ENCODE results near the gene RAB5A.
"Not testable (repeated sequence)": the region's sequence is repeated elsewhere in the genome, so short reads cannot be mapped to it uniquely, and the experiment has no call there.

RAB5A gene, protein sequence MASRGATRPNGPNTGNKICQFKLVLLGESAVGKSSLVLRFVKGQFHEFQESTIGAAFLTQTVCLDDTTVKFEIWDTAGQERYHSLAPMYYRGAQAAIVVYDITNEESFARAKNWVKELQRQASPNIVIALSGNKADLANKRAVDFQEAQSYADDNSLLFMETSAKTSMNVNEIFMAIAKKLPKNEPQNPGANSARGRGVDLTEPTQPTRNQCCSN

DNA sequence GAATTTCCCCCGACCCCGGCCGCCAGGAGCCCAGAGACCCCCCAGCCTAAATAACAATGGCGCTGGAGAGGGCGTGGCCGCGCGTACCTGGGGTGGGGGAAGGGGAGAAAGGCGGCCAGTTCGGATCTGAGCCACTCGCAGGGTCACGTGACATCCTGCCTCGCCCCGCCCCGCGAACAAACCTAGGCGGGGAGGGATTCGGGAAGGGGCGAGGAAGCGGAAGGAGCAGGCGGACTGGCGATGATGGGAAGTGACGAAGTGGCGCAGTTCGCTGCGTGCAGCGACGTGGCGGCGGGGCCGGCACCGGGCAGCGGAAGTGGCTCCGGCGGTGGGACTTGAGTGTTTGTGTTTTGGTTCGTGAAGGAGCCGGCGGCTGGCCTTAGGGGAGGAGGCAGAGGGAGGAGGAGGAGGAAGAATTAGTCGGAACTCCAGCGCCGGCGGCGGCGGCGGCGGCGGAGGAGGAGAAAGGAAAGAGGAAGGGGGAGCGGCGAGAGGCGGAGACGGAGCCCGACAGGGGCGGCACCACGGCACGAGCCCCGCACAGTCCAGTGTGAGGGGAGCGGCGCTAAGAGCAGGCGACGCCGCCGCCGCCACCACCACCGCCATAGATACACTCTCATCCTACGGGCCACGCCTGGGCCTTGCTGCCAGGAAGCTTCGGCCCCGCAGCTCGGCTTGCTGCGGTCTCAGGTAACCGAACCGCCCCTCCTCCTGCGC is at the start of gene RAB5A:
RAB5A (plus strand) TSS at position 266 of the 717 bp plus-strand sequence. CDS start 3,802 bp downstream, outside the sequence.
- Mint-ChIP-seq H3K36me3 (peaks cover 55% of the 10 kb centered on the region), H3K27ac (peak within 1 kb of the TSS; percentile 99), H3K4me3 (peak within 1 kb of the TSS; percentile 97), H3K4me1 (peaks cover 42% of the 10 kb centered on the region), H3K9me3 (no peaks in the 10 kb centered on the region)
- DNase-seq (ENCODE audit: low spot score in 2 of 2) (peak; percentile 87 to 98), ATAC-seq (peak; percentile 94)

DNA sequence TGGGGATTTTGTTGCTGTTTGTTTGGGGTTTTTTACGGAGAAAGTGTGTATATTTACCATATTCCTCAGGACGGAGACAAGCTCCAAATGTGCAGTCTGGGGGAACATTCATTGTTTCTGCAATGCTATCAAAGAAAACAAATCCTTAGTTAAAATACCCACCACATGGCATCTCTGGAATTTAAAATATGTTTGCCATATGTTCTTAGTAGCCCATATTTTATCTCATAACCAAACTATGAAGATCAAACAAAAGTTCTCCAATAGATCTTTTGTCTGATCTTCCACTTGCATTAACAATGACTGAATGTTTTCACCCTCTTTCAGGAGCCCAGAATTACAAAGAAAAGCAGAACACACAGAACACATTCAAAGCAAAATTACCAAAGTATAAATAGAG is 48.2 kb upstream of the RAB5A start:
- Mint-ChIP-seq H3K36me3 (no peaks in the 10 kb centered on the region), H3K4me1 (no peaks in the 10 kb centered on the region), H3K27ac (no peak overlapping the region), H3K4me3 (no peak overlapping the region), H3K9me3 (no peaks in the 10 kb centered on the region)
- ATAC-seq = no peak
- DNase-seq (ENCODE audit: low spot score in 2 of 2) = no peak

DNA sequence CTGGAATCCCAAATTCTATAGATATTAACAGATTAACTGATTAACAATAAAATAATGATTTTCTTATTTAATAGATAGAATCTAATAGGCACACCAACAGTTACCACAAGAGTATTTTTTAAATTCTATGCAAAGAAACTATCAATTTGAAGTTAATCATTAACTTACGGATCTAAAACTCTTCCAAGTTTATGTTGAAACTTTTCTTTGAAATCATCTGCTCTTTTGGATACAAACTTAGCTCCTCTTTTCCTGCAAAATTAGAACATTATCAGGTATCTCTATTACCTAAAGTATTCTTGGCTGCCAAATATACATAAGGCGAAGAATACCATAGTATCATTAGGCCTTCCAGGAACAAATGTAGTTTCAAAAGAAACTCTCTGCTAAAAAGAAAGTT is 47.6 kb upstream of the RAB5A start:
- Mint-ChIP-seq H3K4me1 (no peaks in the 10 kb centered on the region), H3K27ac (no peak overlapping the region), H3K36me3 (no peaks in the 10 kb centered on the region), H3K4me3 (no peak overlapping the region), H3K9me3 (no peaks in the 10 kb centered on the region)
- ATAC-seq (no peak), DNase-seq (ENCODE audit: low spot score in 2 of 2) (no peak)

DNA sequence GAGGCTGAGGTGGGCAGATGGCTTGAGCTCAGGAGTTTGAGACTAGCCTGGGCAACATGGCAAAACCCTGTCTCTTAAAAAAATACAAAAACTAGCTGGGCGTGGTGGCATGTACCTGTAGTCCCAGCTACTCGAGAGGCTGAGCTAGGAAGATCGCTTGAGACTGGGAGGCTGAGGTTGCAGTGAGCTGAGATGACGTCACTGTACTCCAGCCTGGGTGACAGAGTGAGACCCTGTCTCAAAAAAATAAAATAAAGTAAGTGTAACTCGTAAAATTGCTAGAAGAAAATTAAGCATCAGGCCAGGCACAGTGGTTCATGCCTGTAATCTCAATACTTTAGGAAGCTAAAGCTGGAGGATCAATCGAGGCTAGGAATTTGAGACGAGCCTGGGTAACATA is 47.1 kb upstream of the RAB5A start:
- not testable (repeated sequence) for H3K4me3 Mint-ChIP-seq; ATAC-seq; H3K36me3 Mint-ChIP-seq; H3K9me3 Mint-ChIP-seq; H3K4me1 Mint-ChIP-seq; H3K27ac Mint-ChIP-seq; DNase-seq (ENCODE audit: low spot score in 2 of 2)

DNA sequence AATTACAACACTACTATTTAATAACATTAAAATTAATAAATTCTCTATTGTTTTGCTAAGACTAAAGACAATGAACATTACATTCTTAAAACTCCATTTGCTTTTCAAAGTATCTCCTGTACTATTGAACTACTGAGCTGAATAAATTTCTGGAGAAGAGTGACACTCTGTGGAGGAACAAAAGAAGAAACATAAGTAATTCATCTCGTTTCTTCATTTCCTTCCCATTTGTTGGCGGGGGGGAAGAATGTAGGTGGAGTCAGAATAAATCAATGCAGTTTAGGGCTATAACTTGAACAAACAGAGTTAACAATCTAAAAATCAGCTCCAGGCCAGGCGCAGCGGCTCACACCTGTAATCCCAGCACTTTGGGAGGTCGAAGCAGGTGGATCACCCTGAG is 45.6 kb upstream of the RAB5A start:
- ATAC-seq (no peak), DNase-seq (ENCODE audit: low spot score in 2 of 2) (no peak)
- no peaks in the 10 kb centered on the region for H3K36me3 Mint-ChIP-seq
- no peak overlapping the region for H3K4me3 Mint-ChIP-seq
- no peaks in the 10 kb centered on the region for H3K4me1 Mint-ChIP-seq
- H3K27ac Mint-ChIP-seq = no peak overlapping the region
- no peaks in the 10 kb centered on the region for H3K9me3 Mint-ChIP-seq

DNA sequence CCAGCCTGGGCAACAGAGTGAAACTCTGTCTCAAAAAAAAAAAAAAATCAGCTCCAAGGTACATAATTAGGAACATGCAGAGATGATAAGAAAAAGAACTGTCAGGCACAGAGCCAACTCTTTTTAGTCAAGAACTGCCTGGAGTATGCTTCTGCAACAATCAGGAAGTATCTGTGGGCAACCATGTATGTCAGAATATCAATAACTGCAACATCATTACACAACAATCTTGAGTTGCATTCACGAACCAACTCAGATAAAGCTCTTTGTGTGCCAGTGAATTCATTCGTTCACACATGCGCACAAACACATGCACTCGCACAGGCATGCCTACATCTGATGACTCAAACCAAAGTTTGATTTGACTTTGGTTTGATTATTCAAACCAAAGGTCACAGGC is 45.0 kb upstream of the RAB5A start:
- H3K27ac Mint-ChIP-seq = no peak overlapping the region
- H3K36me3 Mint-ChIP-seq = no peaks in the 10 kb centered on the region
- no peak overlapping the region for H3K4me3 Mint-ChIP-seq
- no peak for ATAC-seq
- H3K9me3 Mint-ChIP-seq = peaks cover 3% of the 10 kb centered on the region
- DNase-seq (ENCODE audit: low spot score in 2 of 2) = no peak
- H3K4me1 Mint-ChIP-seq = no peaks in the 10 kb centered on the region

DNA sequence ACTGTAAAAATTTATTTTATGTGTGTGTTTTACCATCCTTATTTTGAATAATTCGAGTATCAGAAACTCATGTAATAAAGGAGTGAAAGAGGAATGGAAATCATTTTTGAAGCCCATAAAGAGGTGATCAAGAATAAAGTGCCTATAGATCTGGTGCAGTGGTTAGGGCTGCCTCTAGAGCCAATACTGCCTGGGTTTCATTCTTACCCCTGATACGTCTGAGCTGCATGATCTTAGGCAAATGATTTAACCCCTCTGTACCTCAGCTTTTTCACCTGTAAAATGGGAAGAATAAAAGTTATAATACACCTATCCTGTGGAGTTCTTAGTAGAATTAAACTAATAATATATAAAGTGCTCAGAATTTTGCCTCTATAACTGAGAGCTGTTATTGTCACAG is 43.2 kb upstream of the RAB5A start:
- Mint-ChIP-seq H3K4me1 (no peaks in the 10 kb centered on the region), H3K36me3 (no peaks in the 10 kb centered on the region), H3K4me3 (no peak overlapping the region), H3K27ac (no peak overlapping the region), H3K9me3 (peaks cover 3% of the 10 kb centered on the region)
- no peak for DNase-seq (ENCODE audit: low spot score in 2 of 2)
- no peak for ATAC-seq

DNA sequence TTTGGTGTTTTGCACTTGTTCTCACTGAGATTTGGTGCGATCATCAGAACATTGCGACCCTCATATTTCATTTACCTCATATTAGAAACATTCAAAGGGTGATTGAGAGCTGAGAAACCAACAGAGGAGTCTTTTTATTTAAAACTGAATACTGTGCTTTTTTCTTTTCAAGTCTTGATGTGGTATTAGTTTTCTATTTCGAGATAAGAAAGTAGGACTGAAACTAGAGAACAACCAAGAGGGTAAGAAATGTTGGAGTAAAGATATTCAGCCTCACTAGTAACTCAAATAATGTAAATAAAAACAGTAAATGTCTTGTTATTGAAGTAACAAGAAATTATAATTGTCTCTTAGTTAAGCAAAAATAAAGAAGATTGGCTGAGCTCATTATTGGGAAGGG is 39.4 kb upstream of the RAB5A start:
- Mint-ChIP-seq H3K27ac (no peak overlapping the region), H3K9me3 (peaks cover 15% of the 10 kb centered on the region)

DNA sequence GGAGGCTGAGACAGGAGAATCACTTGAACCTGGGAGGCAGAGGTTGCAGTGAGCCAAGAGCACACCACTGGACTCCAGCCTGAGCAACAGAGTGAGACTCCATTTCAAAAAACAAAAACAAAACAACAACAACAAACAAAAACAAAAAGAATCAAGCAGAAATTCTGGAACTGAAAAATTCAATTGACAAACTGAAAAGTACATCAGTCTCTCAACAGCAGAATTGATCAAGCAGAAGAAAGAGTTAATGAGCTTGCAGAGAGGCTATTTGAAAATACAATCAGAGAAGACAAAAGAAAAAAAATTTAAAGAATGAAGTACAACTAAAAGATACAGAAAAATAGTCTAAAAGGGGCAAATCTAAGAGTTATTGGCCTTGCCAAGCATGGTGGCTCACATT is 35.4 kb upstream of the RAB5A start:
- ATAC-seq (no peak), DNase-seq (ENCODE audit: low spot score in 2 of 2) (no peak)
- Mint-ChIP-seq H3K36me3 (no peaks in the 10 kb centered on the region), H3K27ac (no peak overlapping the region), H3K9me3 (peaks cover 15% of the 10 kb centered on the region), H3K4me3 (no peak overlapping the region), H3K4me1 (no peaks in the 10 kb centered on the region)

More for the DNA sequence above, 39.4 kb upstream of the RAB5A start:
- Mint-ChIP-seq H3K4me3 (no peak overlapping the region), H3K36me3 (no peaks in the 10 kb centered on the region), H3K4me1 (no peaks in the 10 kb centered on the region)
- no peak for DNase-seq (ENCODE audit: low spot score in 2 of 2)
- ATAC-seq = no peak

DNA sequence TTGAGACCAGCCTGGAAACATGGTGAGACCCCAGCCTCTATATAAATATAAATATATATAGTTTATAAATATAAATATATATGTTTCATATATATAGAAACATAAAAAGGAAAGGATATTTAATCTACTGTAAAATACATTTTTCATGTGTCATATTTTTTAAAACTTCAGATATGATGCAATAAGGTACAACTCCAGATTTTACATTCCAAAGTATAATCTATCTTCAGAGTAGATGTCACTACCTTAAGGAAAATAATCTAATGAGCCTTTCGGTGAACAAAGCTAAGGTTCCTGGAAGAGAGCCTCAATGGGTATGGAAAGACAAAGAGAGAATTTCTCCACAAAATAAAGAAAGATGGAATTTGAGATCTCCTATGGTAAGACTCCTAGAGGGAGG is 29.7 kb upstream of the RAB5A start:
- Mint-ChIP-seq H3K36me3 (no peaks in the 10 kb centered on the region), H3K9me3 (no peaks in the 10 kb centered on the region), H3K27ac (no peak overlapping the region), H3K4me1 (no peaks in the 10 kb centered on the region), H3K4me3 (no peak overlapping the region)
- no peak for ATAC-seq
- no peak for DNase-seq (ENCODE audit: low spot score in 2 of 2)

DNA sequence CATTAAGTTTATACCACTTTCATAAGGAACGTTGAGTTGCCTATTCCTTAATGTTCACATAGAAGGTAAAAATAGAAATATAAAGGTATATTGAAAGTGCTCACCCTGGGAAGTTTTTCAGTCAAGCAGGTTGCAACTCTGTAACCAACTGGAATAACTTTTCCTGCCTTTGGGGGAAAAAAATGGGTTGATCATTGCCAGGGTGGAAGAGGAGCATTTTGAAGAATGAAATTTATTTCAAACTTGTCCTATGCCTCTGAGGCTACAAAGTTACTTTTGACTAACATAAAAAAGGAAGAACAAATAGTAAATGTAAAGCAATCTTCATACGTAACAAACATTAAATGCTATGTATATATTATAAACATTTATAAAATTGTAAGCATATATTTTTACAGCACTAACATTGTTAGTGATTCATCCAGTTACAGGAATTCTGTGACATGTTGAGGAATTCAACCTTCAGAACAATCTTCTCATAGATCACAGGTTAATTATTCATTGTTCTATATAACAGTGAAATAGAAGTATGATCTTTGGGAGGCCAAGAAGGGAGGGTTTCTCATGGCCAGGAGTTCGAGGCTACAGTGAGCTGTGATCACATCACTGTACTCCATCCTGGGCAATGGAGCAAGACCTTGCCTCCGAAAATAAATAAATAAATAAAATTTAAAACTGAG is 26.4 kb upstream of the RAB5A start:
- Mint-ChIP-seq H3K4me1 (no peaks in the 10 kb centered on the region), H3K4me3 (no peak overlapping the region), H3K36me3 (no peaks in the 10 kb centered on the region), H3K27ac (peak overlapping the region; percentile 27), H3K9me3 (no peaks in the 10 kb centered on the region)
- DNase-seq (ENCODE audit: low spot score in 2 of 2) (no peak), ATAC-seq (no peak)

DNA sequence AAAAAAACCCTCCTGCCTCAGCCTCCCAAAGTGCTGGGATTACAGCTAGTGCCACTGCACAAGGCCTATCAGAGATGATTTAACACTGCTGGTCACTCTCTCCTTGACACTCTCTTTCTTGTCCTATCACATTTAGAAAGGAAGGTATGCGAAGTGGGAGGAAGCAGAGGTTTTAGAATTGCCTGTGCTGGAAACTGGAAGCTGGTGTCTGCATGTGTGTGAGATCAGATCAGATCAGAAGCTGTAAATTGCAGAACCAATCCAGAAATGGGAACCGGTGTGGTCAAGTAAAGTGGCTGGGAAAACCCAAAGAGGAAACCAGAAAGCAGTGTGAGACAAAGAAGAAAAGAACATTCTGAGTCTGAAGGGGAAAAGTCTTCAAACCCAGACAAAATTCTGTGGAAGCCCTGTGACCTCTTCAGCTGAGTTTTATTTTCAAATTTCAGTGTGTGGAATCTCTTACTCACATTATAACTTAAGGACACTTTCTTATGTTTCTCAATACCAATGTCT is 15.7 kb upstream of the RAB5A start:
- peak; percentile 87 for ATAC-seq
- H3K9me3 Mint-ChIP-seq = no peaks in the 10 kb centered on the region
- peaks cover 34% of the 10 kb centered on the region for H3K4me1 Mint-ChIP-seq
- DNase-seq (ENCODE audit: low spot score in 2 of 2) = peak; percentile 40 to 84
- H3K4me3 Mint-ChIP-seq = peak overlapping the region; percentile 43
- H3K27ac Mint-ChIP-seq = peak overlapping the region; percentile 92
- H3K36me3 Mint-ChIP-seq = peaks cover 12% of the 10 kb centered on the region

DNA sequence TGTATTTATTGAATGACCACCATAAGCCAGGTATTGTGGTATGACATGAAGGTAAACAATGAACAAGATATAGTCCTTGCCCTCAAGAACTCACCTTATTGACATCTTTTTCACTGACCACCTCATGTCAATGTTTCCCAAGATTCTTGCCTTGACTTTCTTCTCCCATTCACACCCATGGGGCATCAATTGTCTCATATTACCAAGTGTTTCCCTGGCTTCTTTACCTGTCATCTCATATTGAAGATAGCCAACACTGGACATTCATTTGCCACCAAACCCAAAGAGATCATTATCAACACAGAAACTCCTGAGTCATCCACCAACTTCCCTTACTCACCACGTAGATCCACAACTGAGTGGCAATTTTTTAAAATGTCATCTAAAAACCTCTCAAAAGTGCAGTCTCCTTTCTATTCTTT is 15.1 kb upstream of the RAB5A start:
- Mint-ChIP-seq H3K27ac (peak overlapping the region; percentile 92), H3K36me3 (peaks cover 12% of the 10 kb centered on the region), H3K4me1 (peaks cover 34% of the 10 kb centered on the region), H3K4me3 (peak overlapping the region; percentile 43), H3K9me3 (no peaks in the 10 kb centered on the region)
- ATAC-seq = peak; percentile 83
- no peak for DNase-seq (ENCODE audit: low spot score in 2 of 2)

DNA sequence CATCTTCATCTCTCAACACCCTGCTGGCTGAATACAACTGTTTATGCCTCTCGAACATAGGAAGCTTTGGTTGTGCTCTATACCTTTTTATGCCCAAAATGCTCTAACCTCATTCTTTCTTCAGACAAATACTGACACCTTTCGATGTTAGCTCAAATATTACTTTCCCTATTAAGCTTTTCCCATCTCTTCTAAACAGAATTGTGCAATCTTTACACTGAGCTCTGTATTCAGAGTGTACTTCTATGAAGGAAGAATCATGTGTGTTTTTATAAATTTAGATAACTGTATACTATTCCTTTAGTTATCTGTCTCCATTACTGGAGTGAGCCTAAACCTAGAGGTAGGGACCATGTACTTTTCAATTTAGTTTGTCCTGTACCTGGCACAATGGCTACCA is 14.5 kb upstream of the RAB5A start:
- Mint-ChIP-seq H3K27ac (peak overlapping the region; percentile 92), H3K4me1 (peaks cover 36% of the 10 kb centered on the region), H3K9me3 (no peaks in the 10 kb centered on the region), H3K4me3 (peak overlapping the region; percentile 43), H3K36me3 (peaks cover 12% of the 10 kb centered on the region)
- ATAC-seq = no peak
- no peak for DNase-seq (ENCODE audit: low spot score in 2 of 2)

DNA sequence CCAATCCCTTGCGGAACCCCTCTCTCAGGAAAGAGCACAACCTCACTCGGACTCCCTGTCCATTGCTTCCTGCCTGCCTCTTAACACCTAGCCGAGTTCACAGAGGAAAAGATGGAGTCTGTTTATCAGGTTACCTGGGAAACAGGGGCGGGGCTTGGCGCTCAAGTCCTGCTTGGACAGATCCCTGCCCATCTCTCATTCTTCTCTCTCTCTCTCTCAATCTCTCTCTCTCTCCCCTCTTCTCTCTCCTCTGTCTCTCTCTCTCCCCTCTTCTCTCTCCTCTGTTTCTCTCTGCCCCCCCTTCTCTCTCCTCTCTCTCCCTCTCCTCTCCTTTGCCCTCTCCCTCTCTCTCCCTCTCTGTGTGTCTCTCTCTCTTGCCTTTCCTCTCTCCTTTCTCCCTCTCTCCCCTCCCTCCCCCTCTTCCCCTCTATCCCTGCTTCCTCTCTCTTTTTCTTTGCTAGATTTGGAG is 12.8 kb upstream of the RAB5A start, which contains the start of gene EFHB:
EFHB (minus strand) TSS at position 120 of the 469 bp plus-strand sequence. CDS start 199 bp downstream, outside the sequence.
- DNase-seq (ENCODE audit: low spot score in 2 of 2) = no peak

More for the DNA sequence above, 12.8 kb upstream of the RAB5A start, which contains the start of gene EFHB:
- H3K4me1 Mint-ChIP-seq = peaks cover 45% of the 10 kb centered on the region
- ATAC-seq = no peak
- H3K4me3 Mint-ChIP-seq = peak within 1 kb of the TSS; percentile 13
- peaks cover 15% of the 10 kb centered on the region for H3K36me3 Mint-ChIP-seq
- no peaks in the 10 kb centered on the region for H3K9me3 Mint-ChIP-seq
- peak within 1 kb of the TSS; percentile 52 for H3K27ac Mint-ChIP-seq

Data from stimulated activated effector memory CD8-positive, alpha-beta T cell treated with anti-CD3 and anti-CD28 coated beads, Interleukin-12 subunit alpha, Interleukin-12 subunit beta, amount 100 ng/mL, for 72 hours (primary cell).